Panc1 (cell line): Measurements from ENCODE around the gene RAB22A. TPM values are rescaled to one million over a fixed set of nuclear protein-coding genes. Genes with fewer than 3 reads are reported as not detected.

Experiments
- ATAC-seq: fragments of 200-7000 bp; cut with Tn5 transposase; 2 replicates; pipeline ENCODE4 v1.9.1; 2020; ENCODE audit warnings: mild to moderate bottlenecking, moderate library complexity
- BruUV-seq: library from RNA; stranded (reverse); fragments of 400-500 nt; replicated peaks from 2 replicates; lab custom pipeline; 2021; lab: Mats Ljungman, UMichigan
- CTCF ChIA-PET: fragments of 300-600 bp; sonication (Branson Sonifier 250); formaldehyde crosslinking; loops from one replicate; lab custom pipeline; 2022; ENCODE audit warnings: antibody characterized with exemption; lab: Charles Lee
- POLR2A ChIA-PET: fragments of 300-600 bp; sonication (Branson Sonifier 250); formaldehyde crosslinking; loops from one replicate; lab custom pipeline; 2022; ENCODE audit warnings: antibody characterized with exemption; lab: Charles Lee
- DNase-seq: peaks from one replicate; pipeline ENCODE4 v3.0.0-alpha.2; 2010; ENCODE audit warnings: low read depth, low spot score
- H3K27ac ChIP-seq: 2 replicates; pipeline ENCODE4 v1.5.1; 2011; ENCODE audit warnings: mild to moderate bottlenecking, low read length, inconsistent platforms
- H3K27me3 ChIP-seq: fragments of 200-500 bp; sonication (Bioruptor generic); 2 replicates; pipeline ENCODE4 v1.6.0; 2014; ENCODE audit warnings: low read length, inconsistent platforms; ENCODE audit not compliant: control insufficient read depth, insufficient read depth
- H3K36me3 ChIP-seq: fragments of 200-500 bp; sonication (Bioruptor generic); 2 replicates; pipeline ENCODE4 v1.5.1; 2014; ENCODE audit warnings: inconsistent platforms, mild to moderate bottlenecking, low read length, moderate library complexity; ENCODE audit not compliant: control insufficient read depth, insufficient read depth
- H3K4me1 ChIP-seq: 2 replicates; pipeline ENCODE4 v1.5.1; 2011; ENCODE audit warnings: inconsistent platforms, mild to moderate bottlenecking, low read length, moderate library complexity; ENCODE audit not compliant: control insufficient read depth, insufficient read depth
- H3K4me3 ChIP-seq, 2 experiments: 2 replicates each; pipeline ENCODE4 v1.5.1; 2011 to 2012; ENCODE audit warnings: low read depth in 2 of 2, low read length in 2 of 2, mild to moderate bottlenecking in 2 of 2, inconsistent platforms in 1 of 2, moderate library complexity in 1 of 2
- H3K9me3 ChIP-seq: fragments of 200-500 bp; sonication (Bioruptor generic); 2 replicates; pipeline ENCODE4 v1.5.1; 2014; ENCODE audit warnings: low read depth, mild to moderate bottlenecking, inconsistent platforms, low read length, moderate library complexity; ENCODE audit not compliant: control insufficient read depth, insufficient read depth
- POLR2AphosphoS5 ChIP-seq: IDR thresholded peaks from 2 replicates; pipeline ENCODE4 v1.6.1; 2012; ENCODE audit warnings: mild to moderate bottlenecking, low read depth, low read length, moderate library complexity
- SIN3A ChIP-seq: IDR thresholded peaks from 2 replicates; pipeline ENCODE4 v1.6.1; 2012; ENCODE audit warnings: low read depth, mild to moderate bottlenecking, low read length, moderate library complexity, borderline replicate concordance; ENCODE audit not compliant: insufficient read depth
- TCF7L2 ChIP-seq: IDR thresholded peaks from 2 replicates; pipeline ENCODE4 v1.6.1; 2011; ENCODE audit warnings: mild to moderate bottlenecking, low read depth, low read length, inconsistent platforms
- in situ Hi-C: cut with HindIII; loops from 2 replicates; pipeline ENCODE4 v1.10.0; 2016; ENCODE audit warnings: low sequenced_read_pairs, low pct_unique_long_range_greater_than_20kb
- intact Hi-C: fragments of 100-400 bp; cut with micrococcal nuclease; formaldehyde crosslinking; loops from one replicate; pipeline ENCODE4 v1.10.0; 2022; ENCODE audit not compliant: unreplicated experiment
- total RNA-seq: library from RNA; stranded (reverse); gene quantifications from one replicate; pipeline ENCODE4 v1.2.1, GENCODE V29; 2021; ENCODE audit not compliant: unreplicated experiment
- TF ChIP-seq, protein P1 (sequence below), 2 experiments: IDR thresholded peaks; 2 replicates each; pipeline ENCODE4 v1.6.1; 2011 to 2012; ENCODE audit warnings: low read depth in 2 of 2, control low read depth in 1 of 2, low read length in 1 of 2, mild to moderate bottlenecking in 1 of 2, moderate library complexity in 1 of 2; ENCODE audit not compliant: insufficient read depth in 1 of 2
- TF ChIP-seq, protein P2 (sequence below): fragments of 450-650 bp; IDR thresholded peaks from 2 replicates; pipeline ENCODE4 v1.5.1; 2017; ENCODE audit warnings: mild to moderate bottlenecking

Gene RAB22A
- total RNA-seq, 1 experiment from 2014 or later: 21.1 TPM

DNA sequence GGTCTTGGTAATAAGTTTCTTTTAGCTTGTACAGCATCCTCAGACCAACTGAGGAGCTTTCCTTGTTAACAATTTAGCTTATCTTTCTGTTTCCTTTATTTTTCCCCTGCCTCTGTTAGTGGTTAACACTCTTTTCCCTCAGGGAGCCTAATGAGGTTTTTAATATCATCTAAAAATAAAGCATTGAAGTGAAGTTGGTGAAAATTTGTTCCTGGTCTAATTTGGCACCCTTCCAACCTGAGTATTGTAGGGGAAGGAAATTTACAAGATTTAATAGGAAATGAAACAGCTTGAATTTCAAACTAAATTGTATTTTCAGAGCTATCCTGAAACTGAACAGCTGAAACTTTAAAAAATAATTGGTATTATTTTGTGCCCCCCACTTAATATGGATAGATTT, 51.4 kb downstream of the RAB22A start:
- TF ChIP-seq, protein P1, sequence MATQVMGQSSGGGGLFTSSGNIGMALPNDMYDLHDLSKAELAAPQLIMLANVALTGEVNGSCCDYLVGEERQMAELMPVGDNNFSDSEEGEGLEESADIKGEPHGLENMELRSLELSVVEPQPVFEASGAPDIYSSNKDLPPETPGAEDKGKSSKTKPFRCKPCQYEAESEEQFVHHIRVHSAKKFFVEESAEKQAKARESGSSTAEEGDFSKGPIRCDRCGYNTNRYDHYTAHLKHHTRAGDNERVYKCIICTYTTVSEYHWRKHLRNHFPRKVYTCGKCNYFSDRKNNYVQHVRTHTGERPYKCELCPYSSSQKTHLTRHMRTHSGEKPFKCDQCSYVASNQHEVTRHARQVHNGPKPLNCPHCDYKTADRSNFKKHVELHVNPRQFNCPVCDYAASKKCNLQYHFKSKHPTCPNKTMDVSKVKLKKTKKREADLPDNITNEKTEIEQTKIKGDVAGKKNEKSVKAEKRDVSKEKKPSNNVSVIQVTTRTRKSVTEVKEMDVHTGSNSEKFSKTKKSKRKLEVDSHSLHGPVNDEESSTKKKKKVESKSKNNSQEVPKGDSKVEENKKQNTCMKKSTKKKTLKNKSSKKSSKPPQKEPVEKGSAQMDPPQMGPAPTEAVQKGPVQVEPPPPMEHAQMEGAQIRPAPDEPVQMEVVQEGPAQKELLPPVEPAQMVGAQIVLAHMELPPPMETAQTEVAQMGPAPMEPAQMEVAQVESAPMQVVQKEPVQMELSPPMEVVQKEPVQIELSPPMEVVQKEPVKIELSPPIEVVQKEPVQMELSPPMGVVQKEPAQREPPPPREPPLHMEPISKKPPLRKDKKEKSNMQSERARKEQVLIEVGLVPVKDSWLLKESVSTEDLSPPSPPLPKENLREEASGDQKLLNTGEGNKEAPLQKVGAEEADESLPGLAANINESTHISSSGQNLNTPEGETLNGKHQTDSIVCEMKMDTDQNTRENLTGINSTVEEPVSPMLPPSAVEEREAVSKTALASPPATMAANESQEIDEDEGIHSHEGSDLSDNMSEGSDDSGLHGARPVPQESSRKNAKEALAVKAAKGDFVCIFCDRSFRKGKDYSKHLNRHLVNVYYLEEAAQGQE (IDR thresholded peaks at IDR 0.05; ENCODE audit: insufficient read depth in 1 of 2, low read depth in 2 of 2, low read length in 1 of 2): no peak
- TF ChIP-seq SIN3A: no peak
- intact Hi-C loops (no loop called here), in situ Hi-C loops (no loop called here)
- BruUV-seq: no TSS peak
- no peaks in the 10 kb centered on the region for H3K4me1 ChIP-seq
- no peaks in the 10 kb centered on the region for H3K27me3 ChIP-seq
- no peaks in the 10 kb centered on the region for H3K9me3 ChIP-seq
- DNase-seq: no peak
- POLR2A ChIA-PET: interaction anchor here (1.1 kb wide), 1 partner anchor 28 kb away, joined by 3 read pairs; the partner anchor contains the start of gene VAPB
- no peak overlapping the region for H3K27ac ChIP-seq
- ATAC-seq: no peak
- CTCF ChIA-PET: no interaction called here
- H3K4me3 ChIP-seq: no peak overlapping the region
- peaks cover 17% of the 10 kb centered on the region for H3K36me3 ChIP-seq

DNA sequence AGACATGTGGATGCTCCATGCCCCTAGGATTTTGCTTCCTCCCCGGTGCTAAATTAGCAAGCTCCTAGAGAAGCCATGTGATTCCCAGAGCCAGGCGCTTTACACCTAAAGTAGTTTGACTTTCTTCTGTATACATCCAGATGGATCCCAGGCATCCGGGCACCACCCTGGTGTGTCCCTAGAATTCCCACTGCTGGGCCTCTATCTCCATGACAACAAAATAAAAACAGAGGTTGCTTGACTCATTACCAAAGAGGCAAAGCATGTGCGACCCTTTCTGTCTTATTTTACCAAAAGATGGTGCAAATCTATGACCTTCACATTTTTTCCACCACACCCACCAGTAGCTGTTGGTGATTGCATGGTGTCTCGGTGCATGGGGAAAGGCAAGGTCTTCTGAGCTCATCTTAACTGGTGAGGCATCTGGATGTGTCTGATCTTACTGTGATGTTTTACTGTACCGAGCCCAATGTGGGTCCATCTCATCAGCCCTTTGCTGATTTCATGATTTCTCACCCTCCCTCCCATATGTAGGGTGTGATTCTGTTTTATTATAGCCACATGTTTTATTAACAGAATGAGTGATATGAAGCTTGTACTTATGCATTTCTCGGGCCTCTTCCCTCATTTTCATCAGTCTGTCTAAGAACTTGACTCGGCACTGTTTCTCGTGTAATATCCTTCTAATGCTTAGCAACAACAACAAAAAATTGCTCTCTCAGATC, 52.1 kb downstream of the RAB22A start:
- no peaks in the 10 kb centered on the region for H3K4me1 ChIP-seq
- intact Hi-C loops: no loop called here
- peaks cover 17% of the 10 kb centered on the region for H3K36me3 ChIP-seq
- TF ChIP-seq, protein P1 (IDR thresholded peaks at IDR 0.05; ENCODE audit: insufficient read depth in 1 of 2, low read depth in 2 of 2, low read length in 1 of 2): no peak
- TF ChIP-seq SIN3A: no peak
- TF ChIP-seq POLR2AphosphoS5: no peak
- TF ChIP-seq, protein P2, sequence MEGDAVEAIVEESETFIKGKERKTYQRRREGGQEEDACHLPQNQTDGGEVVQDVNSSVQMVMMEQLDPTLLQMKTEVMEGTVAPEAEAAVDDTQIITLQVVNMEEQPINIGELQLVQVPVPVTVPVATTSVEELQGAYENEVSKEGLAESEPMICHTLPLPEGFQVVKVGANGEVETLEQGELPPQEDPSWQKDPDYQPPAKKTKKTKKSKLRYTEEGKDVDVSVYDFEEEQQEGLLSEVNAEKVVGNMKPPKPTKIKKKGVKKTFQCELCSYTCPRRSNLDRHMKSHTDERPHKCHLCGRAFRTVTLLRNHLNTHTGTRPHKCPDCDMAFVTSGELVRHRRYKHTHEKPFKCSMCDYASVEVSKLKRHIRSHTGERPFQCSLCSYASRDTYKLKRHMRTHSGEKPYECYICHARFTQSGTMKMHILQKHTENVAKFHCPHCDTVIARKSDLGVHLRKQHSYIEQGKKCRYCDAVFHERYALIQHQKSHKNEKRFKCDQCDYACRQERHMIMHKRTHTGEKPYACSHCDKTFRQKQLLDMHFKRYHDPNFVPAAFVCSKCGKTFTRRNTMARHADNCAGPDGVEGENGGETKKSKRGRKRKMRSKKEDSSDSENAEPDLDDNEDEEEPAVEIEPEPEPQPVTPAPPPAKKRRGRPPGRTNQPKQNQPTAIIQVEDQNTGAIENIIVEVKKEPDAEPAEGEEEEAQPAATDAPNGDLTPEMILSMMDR: no peak
- TF ChIP-seq TCF7L2: no peak
- no peak for DNase-seq
- H3K4me3 ChIP-seq: no peak overlapping the region
- in situ Hi-C loops: no loop called here
- no peaks in the 10 kb centered on the region for H3K27me3 ChIP-seq
- no TSS peak for BruUV-seq
- CTCF ChIA-PET: no interaction called here
- H3K27ac ChIP-seq: no peak overlapping the region
- no peaks in the 10 kb centered on the region for H3K9me3 ChIP-seq
- ATAC-seq: no peak
- POLR2A ChIA-PET: interaction anchor here (1.1 kb wide), 1 partner anchor 27 kb away, joined by 3 read pairs; the partner anchor contains the start of gene VAPB
